HepG2 (cell line): ENCODE data around the gene TMEM134. TPM values are rescaled to one million over a fixed set of nuclear protein-coding genes. Genes with fewer than 3 reads are reported as not detected.

Experiments used
- ATAC-seq: fragments of 200-7000 bp; cut with Tn5 transposase; 3 replicates; pipeline ENCODE4 v1.9.1; 2020; ENCODE audit warnings: mild to moderate bottlenecking, moderate library complexity
- BruUV-seq: library from RNA; stranded (reverse); fragments of 400-500 nt; replicated peaks from 2 replicates; lab custom pipeline; 2021; lab: Mats Ljungman, UMichigan
- CTCF ChIA-PET: fragments of 300-600 bp; formaldehyde crosslinking; extraction: SDS; loops from one replicate; lab custom pipeline; 2021; ENCODE audit warnings: low total read pairs, inconsistent platforms, low intra/inter-chr PET ratio; lab: Yijun Ruan, JAX
- POLR2A ChIA-PET: fragments of 350-600 bp; sonication (Branson Sonifier 250); formaldehyde crosslinking; loops from one replicate; lab custom pipeline; 2020; ENCODE audit warnings: antibody characterized with exemption, inconsistent platforms; lab: Yijun Ruan, JAX
- DNase-seq: peaks from one replicate; pipeline ENCODE4 v3.0.0-alpha.2; 2015; ENCODE audit warnings: low spot score
- FAIRE-seq: peaks from 3 replicates; lab custom pipeline; 2011; peaks lifted over from hg19 to GRCh38; lab: Jason Lieb, UNC
- H2AFZ ChIP-seq: one replicate; pipeline ENCODE4 v1.6.1; 2011; ENCODE audit warnings: low read length, inconsistent platforms
- H3K27ac ChIP-seq: fragments of 300-600 bp; 3 replicates; pipeline ENCODE4 v1.8.0; 2011; ENCODE audit warnings: mixed run types, mild to moderate bottlenecking, mixed read lengths, low read length, inconsistent platforms; ENCODE audit not compliant: insufficient read depth; ENCODE audit errors: extremely low read length
- H3K27me3 ChIP-seq, 2 experiments: fragments of 200-600 bp in 1 of 2; 2 replicates in 1 of 2; 3 replicates in 1 of 2; pipeline versions ENCODE4 v1.6.0 to v1.8.0; 2011; ENCODE audit warnings: low read length in 2 of 2, mild to moderate bottlenecking in 2 of 2, moderate library complexity in 2 of 2, inconsistent platforms in 1 of 2; ENCODE audit not compliant: insufficient read depth in 2 of 2, control insufficient read depth in 1 of 2
- H3K36me3 ChIP-seq, 2 experiments: fragments of 200-600 bp in 1 of 2; replicated peaks in 1 of 2; 2 replicates in 1 of 2; 3 replicates in 1 of 2; pipeline versions ENCODE4 v1.5.1 to v1.8.0; 2011; ENCODE audit warnings: low read length in 2 of 2, inconsistent platforms in 1 of 2; ENCODE audit not compliant: insufficient read depth in 2 of 2, control insufficient read depth in 1 of 2
- H3K4me1 ChIP-seq: 2 replicates; pipeline ENCODE4 v1.5.1; 2012; ENCODE audit warnings: low read length, inconsistent platforms; ENCODE audit not compliant: insufficient read depth
- H3K4me2 ChIP-seq: 2 replicates; pipeline ENCODE4 v1.6.0; 2011; ENCODE audit warnings: low read depth, low read length, inconsistent platforms
- H3K4me3 ChIP-seq, 3 experiments: fragments of 200-600 bp in 1 of 3; sonication (generic), shearing (Covaris generic) in 1 of 3; replicated peaks in 1 of 3; 2 replicates each; pipeline ENCODE4 v1.5.1; 2011 to 2016; ENCODE audit warnings: low read length in 3 of 3, inconsistent platforms in 2 of 3, low read depth in 2 of 3, mild to moderate bottlenecking in 2 of 3, control low read depth in 1 of 3, mixed read lengths in 1 of 3; ENCODE audit not compliant: insufficient read depth in 1 of 3
- H3K79me2 ChIP-seq: one replicate; pipeline ENCODE4 v1.6.1; 2011; ENCODE audit warnings: low read length, inconsistent platforms; ENCODE audit not compliant: insufficient read depth
- H3K9ac ChIP-seq: 2 replicates; pipeline ENCODE4 v1.6.0; 2011; ENCODE audit warnings: mild to moderate bottlenecking, low read depth, low read length, inconsistent platforms; ENCODE audit not compliant: insufficient read depth
- H3K9me3 ChIP-seq: 2 replicates; pipeline ENCODE4 v1.5.1; 2012; ENCODE audit warnings: mild to moderate bottlenecking, low read length
- H4K20me1 ChIP-seq: 2 replicates; pipeline ENCODE4 v1.6.0; 2011; ENCODE audit warnings: inconsistent platforms, mild to moderate bottlenecking, low read length, moderate library complexity; ENCODE audit not compliant: insufficient read depth
- CENPT ChIP-seq: sonication (generic); formaldehyde crosslinking; IDR thresholded peaks from 2 replicates; pipeline ENCODE4 v1.8.0; 2022; ENCODE audit warnings: low read depth, mild to moderate bottlenecking, moderate library complexity, missing genetic modification reagents
- HMGXB4 ChIP-seq, 2 experiments: sonication (generic) in 1 of 2; formaldehyde crosslinking in 1 of 2; IDR thresholded peaks; 2 replicates each; pipeline versions ENCODE4 v1.4.0 to v1.6.1; 2018 to 2020; ENCODE audit warnings: missing genetic modification reagents in 2 of 2, borderline replicate concordance in 1 of 2, low read depth in 1 of 2, mild to moderate bottlenecking in 1 of 2, missing biosample characterization in 1 of 2
- MXI1 ChIP-seq: IDR thresholded peaks from 3 replicates; pipeline ENCODE4 v1.6.1; 2012; ENCODE audit warnings: low read depth, low read length, inconsistent platforms, borderline replicate concordance
- MYPOP ChIP-seq: sonication (generic); formaldehyde crosslinking; IDR thresholded peaks from 2 replicates; pipeline ENCODE4 v1.8.1; 2023; ENCODE audit warnings: mild to moderate bottlenecking, moderate library complexity, missing genetic modification reagents
- POLR2A ChIP-seq, 2 experiments: IDR thresholded peaks; 2 replicates each; pipeline ENCODE4 v1.6.1; 2011; ENCODE audit warnings: low read depth in 2 of 2, low read length in 2 of 2, mild to moderate bottlenecking in 1 of 2, moderate library complexity in 1 of 2; ENCODE audit not compliant: insufficient read depth in 1 of 2
- RBM22 ChIP-seq: fragments of 200-400 bp; formaldehyde crosslinking; optimal IDR thresholded peaks from 2 replicates; pipeline ENCODE3; 2017; ENCODE audit warnings: mild to moderate bottlenecking, low read length, moderate library complexity
- RELA ChIP-seq: sonication (generic); formaldehyde crosslinking; IDR thresholded peaks from 2 replicates; pipeline ENCODE4 v1.4.0; 2020; ENCODE audit warnings: missing genetic modification reagents
- SALL1 ChIP-seq: sonication (generic); formaldehyde crosslinking; IDR thresholded peaks from 2 replicates; pipeline ENCODE4 v1.8.0; 2022; ENCODE audit warnings: mild to moderate bottlenecking, missing genetic modification reagents
- SIX1 ChIP-seq: sonication (generic); formaldehyde crosslinking; IDR thresholded peaks from 2 replicates; pipeline ENCODE4 v1.4.0; 2020; ENCODE audit warnings: missing genetic modification reagents, borderline replicate concordance
- SNAPC5 ChIP-seq: sonication (generic); formaldehyde crosslinking; IDR thresholded peaks from 2 replicates; pipeline ENCODE4 v1.8.1; 2023; ENCODE audit warnings: mild to moderate bottlenecking, missing genetic modification reagents, borderline replicate concordance
- ZNF710 ChIP-seq: sonication (generic); formaldehyde crosslinking; IDR thresholded peaks from 2 replicates; pipeline ENCODE4 v1.5.0; 2020; ENCODE audit warnings: mild to moderate bottlenecking, missing genetic modification reagents, borderline replicate concordance
- WGBS: methylation state at CpG from one replicate; pipeline ENCODE4 v1.1.6; 2017; ENCODE audit warnings: low lambda C conversion rate; 5-methylcytosine and 5-hydroxymethylcytosine counted together
- in situ Hi-C: cut with HindIII; loops from 2 replicates; pipeline ENCODE4 v1.10.0; 2017; ENCODE audit warnings: low pct_unique_long_range_greater_than_20kb; ENCODE audit not compliant: extremely low pct_ligation_motif_present
- intact Hi-C: fragments of 100-400 bp; cut with micrococcal nuclease; formaldehyde crosslinking; loops from one replicate; pipeline ENCODE4 v1.10.0; 2022; ENCODE audit not compliant: unreplicated experiment
- polyA plus RNA-seq, 8 experiments: library from polyadenylated mRNA; depleted of rRNA in 3 of 8; stranded (reverse) in 7 of 8; unstranded in 1 of 8; fragments of >200 nt; fragmentation: Illumina TruSeq in 4 of 8; extraction: Trizol in 4 of 8; gene quantifications; 2 replicates each; pipeline versions ENCODE4 v1.2.1 to v1.2.3, GENCODE V29; 2011 to 2016; ENCODE audit warnings: low read depth in 4 of 8, missing spikeins in 1 of 8, mixed read lengths in 1 of 8; ENCODE audit not compliant: insufficient read depth in 1 of 8
- total RNA-seq, 5 experiments: library from RNA; depleted of rRNA; stranded (reverse); fragments of >200 nt; fragmentation: Illumina TruSeq; extraction: Trizol; gene quantifications; 2 replicates each; pipeline ENCODE4 v1.2.3, GENCODE V29; 2016; ENCODE audit warnings: low read depth in 1 of 5

The TMEM134 gene
- total and polyA plus RNA-seq, 2 of the 13 experiments (the other 11 are each of a cell fraction or from before 2014, with no cell fraction given): 6.9 to 26.9 TPM

- ATAC-seq: no peak
- no peaks in the 10 kb centered on the region for H4K20me1 ChIP-seq
- DNase-seq: no peak
- no peak overlapping the region for H3K27ac ChIP-seq
- POLR2A ChIA-PET: interaction anchor here (1.1 to 1.6 kb wide), 3 partner anchors 9 to 31 kb away, joined by 3 to 5 read pairs (median 4); partner anchors contain the start of gene RPS6KB2
- no peak overlapping the region for H3K4me3 ChIP-seq
- no peak for FAIRE-seq
- H3K36me3 ChIP-seq: peaks cover 11 to 20% of the 10 kb centered on the region in 2 experiments; a peak in 4 of 5 replicates
- H2AFZ ChIP-seq: no peak overlapping the region
- intact Hi-C loops: no loop called here
- H3K79me2 ChIP-seq: peaks cover under 1% of the 10 kb centered on the region
- no peak overlapping the region for H3K9ac ChIP-seq
- no peak for TF ChIP-seq MXI1
- 0 out of 2 replicates have a peak, but pooled peaks have one; percentile 12 for TF ChIP-seq SALL1 (CRISPR knock-in tag)
- no peak for TF ChIP-seq RELA (CRISPR knock-in tag)
- TF ChIP-seq, all 625 proteins: peak for 1
- 83% methylated on average over 3 of the region's 3 CpGs for WGBS
- Histone ChIP-seq H3K27me3 (no peaks in the 10 kb centered on the region), H3K4me2 (no peak overlapping the region), H3K4me1 (peaks cover 8% of the 10 kb centered on the region), H3K9me3 (no peaks in the 10 kb centered on the region)
- in situ Hi-C loops: no loop called here
- CTCF ChIA-PET: no interaction called here
- BruUV-seq: no TSS peak
Observed at GRCh38 chr11:67437809-67438157, 31.3 kb downstream of the TMEM134 start.

- Histone ChIP-seq H3K4me2 (no peak within 1 kb of the TSS), H3K4me1 (peaks cover 3% of the 10 kb centered on the region), H3K36me3 (peaks cover 15 to 25% of the 10 kb centered on the region in 2 experiments; a peak in 4 of 5 replicates), H3K9me3 (no peaks in the 10 kb centered on the region), H3K27me3 (no peaks in the 10 kb centered on the region), H3K4me3 (no peak within 1 kb of the TSS), H4K20me1 (no peaks in the 10 kb centered on the region), H3K79me2 (no peaks in the 10 kb centered on the region), H3K9ac (no peak within 1 kb of the TSS), H3K27ac (no peak within 1 kb of the TSS), H2AFZ (no peak within 1 kb of the TSS)
- ChIA-PET POLR2A (interaction anchor here (1.4 to 1.6 kb wide), 2 partner anchors 9 to 31 kb away, joined by 3 to 4 read pairs; partner anchors contain the start of gene RPS6KB2), CTCF (no interaction called here)
- no peak for ATAC-seq
- intact Hi-C loops (no loop called here), in situ Hi-C loops (no loop called here)
- DNase-seq: no peak
- WGBS: 92% methylated on average over 9 of the region's 26 CpGs
- no TSS peak for BruUV-seq
- FAIRE-seq: no peak
- no peak for TF ChIP-seq ZNF710
- TF ChIP-seq MYPOP (CRISPR knock-in tag): no peak
- TF ChIP-seq RBM22: peak; percentile 29
- no peak for TF ChIP-seq HMGXB4 (CRISPR knock-in tag; IDR thresholded peaks at IDR 0.05; ENCODE audit: borderline replicate concordance in 1 of 2, low read depth in 1 of 2)
- TF ChIP-seq POLR2A (IDR thresholded peaks at IDR 0.05; ENCODE audit: insufficient read depth in 1 of 2, low read depth in 2 of 2, low read length in 2 of 2): 0 out of 4 replicates have a peak, but pooled peaks of 1 of the 2 experiments have one; percentile 9
- TF ChIP-seq SIX1 (CRISPR knock-in tag): no peak
- TF ChIP-seq SNAPC5 (CRISPR knock-in tag): no peak
- TF ChIP-seq CENPT (CRISPR knock-in tag): no peak
Observed at GRCh38 chr11:67437082-67437808, 31.8 kb downstream of the TMEM134 start, which contains the start of gene PTPRCAP. PTPRCAP (minus strand) TSS chr11:67437682; CDS start chr11:67437619, 63 bp downstream.
